Activated gamma-delta T cell (primary cell): ENCODE data around the gene ZNF71.
A peak's percentile ranks its signal among the peaks of the same experiment; 100 is the strongest.
"Not testable (repeated sequence)": the region's sequence is repeated elsewhere in the genome, so short reads cannot be mapped to it uniquely, and the experiment has no call there.

Experiments
- DNase-seq: peaks from one replicate; lab custom pipeline; 2025; lab: John Stamatoyannopoulos, UW

Gene ZNF71

GRCh38 chr19:56622374-56622773 is 27.3 kb downstream of the ZNF71 start:
- no peak for DNase-seq

- DNase-seq = no peak
Measured at GRCh38 chr19:56623006-56623405, 27.9 kb downstream of the ZNF71 start.

GRCh38 chr19:56625708-56626107 is 30.6 kb downstream of the ZNF71 start:
- DNase-seq = no peak

GRCh38 chr19:56633021-56633420 is 37.9 kb downstream of the ZNF71 start:
- DNase-seq = no peak

DNA sequence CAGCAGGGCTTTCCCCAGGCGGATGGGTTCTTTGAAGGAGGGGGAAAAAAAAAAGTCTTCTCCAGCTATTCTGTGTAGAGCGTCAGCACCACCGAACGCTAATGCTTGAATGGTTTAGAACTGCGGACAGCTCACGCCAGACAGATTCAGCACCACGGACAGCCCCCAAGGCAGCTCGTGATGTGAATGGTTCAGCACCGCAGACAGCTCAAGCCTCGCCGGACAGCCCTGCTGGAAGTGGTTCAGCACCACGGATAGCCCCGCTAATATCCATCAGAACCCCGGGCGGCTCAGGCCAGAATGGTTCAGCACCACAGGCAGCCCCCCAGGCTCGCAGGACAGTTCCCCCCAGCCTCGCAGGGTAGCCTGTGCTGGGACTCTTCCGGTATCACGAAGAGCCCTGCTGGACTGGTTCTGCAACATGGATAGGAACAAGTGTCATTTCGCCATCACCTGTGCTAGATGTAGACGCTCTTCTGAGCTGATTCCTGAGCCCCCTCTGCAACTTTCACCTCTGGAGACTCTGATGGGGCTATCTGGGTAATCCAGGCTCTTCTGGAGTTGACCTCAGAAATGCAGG is 43.0 kb downstream of the ZNF71 start:
- no peak for DNase-seq

GRCh38 chr19:56639217-56639616 is 44.1 kb downstream of the ZNF71 start:
- no peak for DNase-seq

DNA sequence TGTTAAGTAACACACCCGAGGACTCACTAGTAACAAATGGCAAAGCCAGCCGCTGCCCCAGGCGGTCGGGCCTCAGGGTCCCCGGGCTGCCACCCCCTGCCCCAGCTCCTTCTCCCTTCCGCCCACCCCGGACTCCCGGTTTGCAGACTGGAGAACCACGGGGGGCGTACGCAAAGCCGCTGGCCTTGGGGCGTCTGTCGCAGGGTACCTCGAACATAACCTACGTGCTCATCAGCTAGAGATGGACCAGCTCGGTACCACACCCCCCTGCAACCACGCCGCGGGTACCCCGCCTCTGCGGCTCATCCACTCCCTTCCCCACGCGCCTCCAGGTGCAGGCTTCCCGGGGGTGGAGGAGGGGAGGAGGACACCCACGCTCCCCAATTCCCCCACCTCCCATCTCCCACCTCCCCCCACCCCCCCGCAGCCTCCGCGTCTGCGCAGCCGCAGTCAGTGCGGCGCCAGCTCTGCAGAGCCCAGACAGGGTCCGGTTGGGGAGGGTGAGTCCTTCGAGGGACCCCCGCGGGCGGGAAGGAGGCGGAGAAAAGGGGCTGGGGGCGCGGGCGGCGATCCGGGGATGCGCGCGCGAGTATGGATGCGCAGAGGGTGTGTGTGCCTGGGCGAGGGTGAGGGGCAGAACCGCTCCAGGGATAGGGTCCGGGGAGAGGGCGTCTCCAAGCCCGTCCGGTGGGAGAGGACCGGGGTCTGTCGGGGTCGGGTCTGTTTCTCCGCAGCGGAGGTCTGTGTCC is 47.8 kb downstream of the ZNF71 start, which contains the start of gene SMIM17:
Gene SMIM17 (plus strand): TSS at position 449 of the 749 bp plus-strand sequence. CDS start 2,509 bp downstream, outside the sequence.
- DNase-seq = no peak

DNA sequence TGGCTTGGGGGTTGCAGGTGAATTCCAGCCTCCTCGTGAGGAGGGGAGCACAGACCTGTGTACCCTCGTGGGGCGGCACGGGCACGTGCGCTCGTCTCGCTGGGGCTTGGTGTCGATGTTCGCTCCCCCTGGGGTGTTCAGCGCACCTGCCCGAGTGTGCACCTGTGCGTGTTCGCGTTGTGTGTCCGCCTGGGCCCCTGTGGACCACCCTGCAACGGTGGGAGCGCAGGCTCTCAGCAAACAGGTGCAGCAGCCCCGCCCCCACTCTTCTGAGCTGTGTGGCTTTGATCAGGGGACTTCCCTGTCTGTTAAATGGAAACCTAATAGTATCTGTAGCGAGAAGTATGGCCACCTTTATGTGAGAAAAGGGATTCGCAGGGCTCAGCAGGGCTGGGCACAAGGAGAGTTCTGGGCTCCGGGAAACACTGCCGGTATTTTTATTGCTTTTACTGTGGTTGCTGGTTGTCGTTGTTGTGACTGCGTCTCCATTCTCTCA is 48.4 kb downstream of the ZNF71 start:
- no peak for DNase-seq

GRCh38 chr19:56654151-56654550 is 59.0 kb downstream of the ZNF71 start:
- DNase-seq = no peak

GRCh38 chr19:56660381-56661107 is 65.4 kb downstream of the ZNF71 start:
- DNase-seq = no peak

- no peak for DNase-seq
Measured at GRCh38 chr19:56661248-56661647, 66.1 kb downstream of the ZNF71 start.

DNA sequence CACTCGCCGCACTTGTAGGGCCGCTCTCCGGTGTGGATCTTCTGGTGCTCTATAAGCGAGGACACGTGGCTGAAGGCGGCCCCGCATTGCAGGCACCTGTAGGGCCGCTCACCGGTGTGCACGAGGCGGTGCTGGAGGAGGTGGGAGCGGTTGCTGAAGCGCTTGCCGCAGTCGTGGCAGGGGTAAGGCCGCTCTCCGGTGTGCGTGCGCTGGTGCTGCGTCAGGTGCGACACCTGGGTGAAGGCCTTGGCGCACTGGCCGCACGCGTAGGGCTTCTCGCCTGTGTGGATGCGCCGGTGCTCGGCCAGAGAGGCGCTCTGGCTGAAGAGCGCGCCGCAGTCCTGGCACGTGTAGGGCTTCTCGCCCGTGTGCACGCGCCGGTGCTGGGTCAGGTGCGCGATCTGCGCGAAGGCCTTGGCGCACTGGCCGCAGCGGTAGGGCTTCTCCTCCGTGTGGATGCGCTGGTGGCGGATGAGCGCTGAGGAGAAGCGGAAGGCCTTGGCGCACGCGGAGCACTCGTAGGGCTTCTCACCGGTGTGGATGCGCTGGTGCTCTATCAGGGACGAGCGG is 68.9 kb downstream of the ZNF71 start:
- DNase-seq = no peak

DNA sequence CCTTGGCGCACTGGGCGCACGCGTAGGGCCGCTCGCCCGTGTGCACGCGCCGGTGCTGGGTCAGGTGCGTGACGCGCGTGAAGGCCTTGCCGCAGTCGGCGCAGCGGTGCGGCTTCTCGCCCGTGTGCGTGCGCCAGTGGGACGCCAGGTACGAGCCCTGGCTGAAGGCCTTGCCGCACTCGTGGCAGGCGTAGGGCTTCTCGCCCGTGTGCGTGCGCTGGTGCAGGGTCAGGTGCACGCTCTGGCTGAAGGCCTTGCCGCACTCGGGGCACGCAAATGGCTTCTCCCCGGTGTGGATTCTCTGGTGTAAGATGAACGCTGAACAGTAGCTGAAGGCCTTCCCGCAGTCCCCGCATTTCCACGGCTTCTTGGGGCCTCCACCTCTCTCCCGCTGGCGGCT is 69.4 kb downstream of the ZNF71 start:
- no peak for DNase-seq

- no peak for DNase-seq
Measured at GRCh38 chr19:56667311-56667870, 72.3 kb downstream of the ZNF71 start.

DNA sequence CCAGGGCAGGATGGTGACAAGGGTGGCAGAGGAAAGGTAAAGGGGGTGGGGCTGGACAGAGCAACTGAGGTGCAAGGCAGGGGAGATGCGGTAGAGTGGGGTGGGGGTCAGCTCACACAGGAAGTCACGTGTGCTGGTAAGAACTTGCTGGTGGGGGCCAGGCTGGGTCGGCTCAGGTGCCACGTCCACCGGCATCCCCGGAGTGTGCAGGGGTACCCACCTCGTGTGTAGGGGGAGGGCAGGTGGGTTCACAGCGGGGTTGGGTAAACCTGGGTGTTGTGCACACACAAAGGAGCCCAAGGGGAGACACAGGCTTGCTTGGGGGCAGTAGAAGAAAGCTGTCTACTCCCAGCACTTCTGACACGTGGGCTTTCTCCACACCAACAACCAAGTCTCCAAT is 73.6 kb downstream of the ZNF71 start:
- no peak for DNase-seq

DNA sequence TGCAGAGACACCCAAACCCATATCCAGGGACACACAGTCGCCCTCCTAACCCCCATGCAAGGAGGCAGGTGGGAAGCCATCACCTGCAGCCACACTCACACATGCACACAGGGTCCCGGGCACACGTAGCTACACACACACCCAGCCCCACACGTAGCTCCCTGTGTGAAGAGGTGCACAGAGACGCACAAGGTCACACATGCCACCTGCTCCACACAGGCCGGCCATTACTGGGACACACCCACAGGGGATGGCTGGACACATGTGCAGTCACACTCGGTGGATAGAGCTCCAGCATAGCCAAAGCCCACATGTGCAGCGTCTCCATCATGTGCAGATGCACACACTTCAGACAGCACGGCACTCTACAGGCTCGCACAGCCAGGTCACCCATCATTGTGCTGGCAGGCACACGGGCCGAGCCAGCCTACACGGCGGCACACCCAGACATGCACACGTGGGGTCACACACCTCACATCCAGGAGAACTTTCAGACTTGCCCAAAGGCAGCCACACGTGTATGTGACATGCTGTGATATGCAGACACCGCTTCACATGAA is 75.4 kb downstream of the ZNF71 start:
- no peak for DNase-seq

DNA sequence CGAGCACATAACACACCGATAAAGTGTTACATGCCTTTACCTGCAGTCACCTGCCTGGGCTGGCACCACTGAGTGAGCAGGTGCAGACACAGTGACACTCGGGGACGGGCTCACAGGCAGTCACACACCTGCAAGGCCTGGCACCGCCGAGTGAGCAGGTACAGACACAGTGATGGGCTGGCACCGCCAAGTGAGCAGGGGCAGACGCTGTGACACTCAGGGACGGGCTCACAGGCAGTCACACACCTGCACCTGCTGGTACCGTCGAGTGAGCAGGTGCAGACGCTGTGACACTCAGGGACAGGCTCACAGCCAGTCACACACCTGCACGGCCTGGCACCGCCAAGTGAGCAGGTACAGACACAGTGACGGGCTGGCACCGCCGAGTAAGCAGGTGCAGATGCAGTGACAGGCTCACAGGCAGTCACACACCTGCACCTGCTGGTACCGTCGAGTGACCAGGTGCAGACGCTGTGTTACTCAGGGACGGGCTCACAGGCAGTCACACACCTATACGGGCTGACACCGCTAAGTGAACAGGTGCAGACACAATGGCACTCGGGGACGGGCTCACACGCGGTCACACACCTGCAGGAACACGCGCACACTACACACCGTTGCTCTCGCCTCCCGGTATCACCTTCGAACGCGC is 76.0 kb downstream of the ZNF71 start:
- no peak for DNase-seq

- DNase-seq = peak; percentile 34
Measured at GRCh38 chr19:56671613-56671994, 76.5 kb downstream of the ZNF71 start, which contains the start of gene ZNF835. Gene ZNF835 (minus strand): TSS chr19:56671757. CDS start chr19:56665198, 6,559 bp downstream.

DNA sequence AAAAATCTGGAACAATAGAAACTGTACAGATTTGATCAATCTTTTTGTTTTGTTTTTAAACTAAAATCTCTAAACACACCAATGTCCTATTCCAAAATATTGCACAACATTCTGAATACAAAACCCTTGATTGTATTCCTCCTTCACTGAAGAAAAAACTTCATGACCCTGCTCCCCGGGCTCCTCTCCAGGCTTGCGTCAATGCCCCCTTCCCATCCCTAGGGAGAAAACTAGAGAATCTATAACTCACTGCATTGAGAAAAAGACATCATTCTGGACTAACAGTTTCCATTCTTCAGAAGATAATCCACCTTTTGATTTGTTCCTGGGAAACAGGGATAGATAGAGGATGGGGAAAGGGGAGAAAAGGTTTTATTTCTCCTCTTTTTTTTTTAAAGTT is 77.5 kb downstream of the ZNF71 start:
- not testable (repeated sequence) for DNase-seq
